Breast epithelium (tissue), 4 donors: Measurements from ENCODE around the gene NGF. TPM values are rescaled to one million over a fixed set of nuclear protein-coding genes. Genes with fewer than 3 reads are reported as not detected.

Experiments
- DNase-seq, 2 donors: peaks; one replicate each; pipeline ENCODE4 v3.0.0-alpha.2; 2019; ENCODE audit warnings: low spot score in 2 of 2
- H3K27ac ChIP-seq, 2 donors: fragments of 200-600 bp; sonication (generic) in 1 of 2; one replicate each; pipeline ENCODE4 v1.5.1; 2016 to 2019; ENCODE audit warnings: mild to moderate bottlenecking in 1 of 2
- H3K27me3 ChIP-seq, 2 donors: fragments of 200-600 bp; sonication (generic) in 1 of 2; one replicate each; pipeline versions ENCODE4 v1.5.1 to v1.6.0; 2017 to 2019; ENCODE audit warnings: control low read depth in 1 of 2, mild to moderate bottlenecking in 1 of 2
- H3K36me3 ChIP-seq: fragments of 200-600 bp; one replicate; pipeline ENCODE4 v1.5.1; 2019
- H3K4me1 ChIP-seq, 2 donors: fragments of 200-600 bp; sonication (generic); one replicate each; pipeline ENCODE4 v1.5.1; 2016 to 2019; ENCODE audit warnings: control low read depth in 1 of 2
- H3K4me3 ChIP-seq, 3 donors: fragments of 200-600 bp; sonication (generic); 1 replicate in 2 of 3; 2 replicates in 1 of 3; pipeline ENCODE4 v1.5.1; 2016 to 2019; ENCODE audit warnings: mild to moderate bottlenecking in 3 of 3, moderate library complexity in 2 of 3
- H3K9me3 ChIP-seq, 2 donors: fragments of 200-600 bp; sonication (generic) in 1 of 2; one replicate each; pipeline ENCODE4 v1.5.1; 2016 to 2019; ENCODE audit warnings: control low read depth in 1 of 2
- CTCF ChIP-seq, 3 donors: fragments of 450-650 bp; IDR thresholded peaks; one replicate each; pipeline ENCODE4 v1.5.1; 2016 to 2017; ENCODE audit warnings: antibody characterized with exemption in 3 of 3, mild to moderate bottlenecking in 3 of 3, moderate library complexity in 3 of 3
- POLR2A ChIP-seq: fragments of 450-650 bp; IDR thresholded peaks from one replicate; pipeline ENCODE4 v1.6.1; 2016; ENCODE audit warnings: antibody characterized with exemption, mild to moderate bottlenecking, moderate library complexity
- POLR2AphosphoS5 ChIP-seq, 3 donors: sonication (generic); formaldehyde crosslinking; IDR thresholded peaks; one replicate each; pipeline ENCODE4 v1.6.1; 2017; ENCODE audit warnings: antibody characterized with exemption in 3 of 3
- intact Hi-C: fragments of 100-400 bp; cut with DNase I; formaldehyde crosslinking; loops from one replicate; pipeline ENCODE4 v1.15.1; 2023; ENCODE audit warnings: low total_unique reads
- total RNA-seq, 3 donors: library from RNA; depleted of rRNA; stranded (reverse); fragments of >200 nt; gene quantifications; one replicate each; pipeline ENCODE4 v1.1.0, GENCODE V29; 2016

The NGF gene
- total RNA-seq, 3 donors from 2014 or later = 0.64 to 7.2 (median 3.4) TPM

DNA sequence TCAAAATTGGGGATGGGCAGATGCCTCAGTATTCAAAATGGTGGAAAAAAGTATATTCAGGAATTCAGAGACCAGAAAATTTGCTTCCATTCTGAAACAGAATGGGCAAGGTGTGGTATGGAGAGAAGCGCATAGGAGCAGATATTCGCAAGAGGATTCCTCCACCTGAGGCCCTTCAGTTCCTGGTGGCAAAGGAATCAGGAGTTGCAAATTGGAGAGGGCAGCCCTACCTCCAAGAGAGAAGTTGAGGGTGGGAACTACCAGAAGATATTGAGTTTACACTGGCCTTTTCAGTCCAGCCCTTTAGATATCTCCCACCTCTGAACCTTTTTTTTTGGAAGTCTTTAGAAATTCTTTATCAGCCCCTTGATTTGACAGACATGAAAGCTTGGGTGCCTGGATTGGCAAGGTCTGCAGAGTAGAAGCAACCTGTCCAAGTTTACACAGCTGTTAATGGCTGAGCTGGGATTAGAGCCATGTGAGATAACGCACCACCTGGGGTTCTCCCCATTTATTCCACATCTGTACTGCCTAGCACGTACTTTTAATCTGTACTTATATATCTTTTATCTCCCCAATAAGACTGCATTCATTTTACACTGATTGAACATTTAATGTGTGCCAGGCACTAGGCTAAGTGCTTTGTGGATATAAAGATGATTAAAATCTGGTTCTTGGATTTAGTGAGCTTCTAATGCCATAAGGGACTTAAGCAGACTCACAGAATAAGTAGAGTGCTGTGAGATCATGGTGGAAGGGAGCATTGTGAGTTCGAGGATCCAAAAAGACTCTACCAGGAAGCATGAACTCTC, 99.5 kb downstream of the NGF start:
- Histone ChIP-seq H3K9me3 (no peaks in the 10 kb centered on the region), H3K36me3 (no peaks in the 10 kb centered on the region), H3K27ac (no peak overlapping the region), H3K4me1 (no peaks in the 10 kb centered on the region), H3K4me3 (no peak overlapping the region), H3K27me3 (peaks cover 0 to 5% of the 10 kb centered on the region in 2 donors)
- intact Hi-C loops = loop anchor here (5.0 kb wide), 1 partner anchor 634 kb away; no protein-coding TSS in a partner anchor
- DNase-seq = no peak
- TF ChIP-seq POLR2A (no peak), POLR2AphosphoS5 (IDR thresholded peaks at IDR 0.05) (no peak), CTCF (IDR thresholded peaks at IDR 0.05) (no peak)

DNA sequence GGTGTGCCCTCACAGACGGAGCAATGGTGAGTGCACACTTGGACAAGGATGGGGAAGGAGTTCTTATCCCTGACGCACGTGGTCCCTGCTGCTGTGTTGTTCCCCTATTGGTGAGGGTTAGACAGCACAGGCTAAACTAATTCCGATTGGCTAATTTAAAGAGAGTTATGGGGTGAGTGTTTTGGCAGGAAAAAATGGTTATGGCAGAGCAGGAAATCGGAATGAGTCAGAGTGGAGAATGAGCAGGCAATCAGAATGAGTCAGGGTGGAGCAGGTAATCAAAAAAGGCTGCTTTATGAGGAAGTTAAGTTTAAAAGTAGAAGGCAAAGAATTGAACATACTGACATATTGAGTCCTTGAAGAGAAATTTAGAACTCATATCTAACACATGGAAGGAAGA, 100.5 kb downstream of the NGF start:
- Histone ChIP-seq H3K27me3 (peaks cover 0 to 5% of the 10 kb centered on the region in 2 donors), H3K9me3 (no peaks in the 10 kb centered on the region), H3K36me3 (no peaks in the 10 kb centered on the region), H3K4me1 (no peaks in the 10 kb centered on the region), H3K27ac (no peak overlapping the region), H3K4me3 (no peak overlapping the region)
- TF ChIP-seq POLR2AphosphoS5 (IDR thresholded peaks at IDR 0.05) (no peak), POLR2A (no peak), CTCF (IDR thresholded peaks at IDR 0.05) (no peak)
- intact Hi-C loops = loop anchor here (5.0 kb wide), 1 partner anchor 635 kb away; no protein-coding TSS in a partner anchor
- no peak for DNase-seq

DNA sequence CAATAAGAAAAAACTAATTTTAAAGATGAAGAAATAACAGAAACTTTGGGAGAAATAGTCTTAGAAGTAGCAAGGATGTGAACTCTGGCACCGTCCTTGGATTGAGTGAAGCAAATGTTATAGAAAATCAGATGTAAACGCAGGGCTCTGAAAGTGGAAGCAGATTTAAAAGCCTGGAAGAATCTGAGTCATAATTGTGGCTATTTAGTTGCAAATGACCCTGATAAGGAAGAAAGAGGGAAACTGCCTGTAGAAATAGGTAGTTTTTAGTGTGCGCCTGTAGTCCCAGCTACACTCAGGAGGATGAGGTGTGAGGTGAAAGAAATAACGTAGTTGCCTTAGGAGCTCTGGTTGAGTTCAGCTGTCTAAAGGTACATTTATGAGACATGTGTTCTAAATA, 101.0 kb downstream of the NGF start:
- no peaks in the 10 kb centered on the region for H3K36me3 ChIP-seq
- H3K4me1 ChIP-seq = no peaks in the 10 kb centered on the region
- intact Hi-C loops = loop anchor here (5.0 kb wide), 1 partner anchor 635 kb away; no protein-coding TSS in a partner anchor
- peaks cover 0 to 5% of the 10 kb centered on the region in 2 donors for H3K27me3 ChIP-seq
- DNase-seq = no peak
- H3K27ac ChIP-seq = no peak overlapping the region
- H3K4me3 ChIP-seq = no peak overlapping the region
- no peaks in the 10 kb centered on the region for H3K9me3 ChIP-seq
- TF ChIP-seq CTCF (IDR thresholded peaks at IDR 0.05) (no peak), POLR2AphosphoS5 (IDR thresholded peaks at IDR 0.05) (no peak), POLR2A (no peak)

Other genes with a start within 250 kb of the NGF start
- 1 to 10 TPM; 2.6 to 9.7 (median 3.7) TPM for gene TSPAN2, start 248.7 kb downstream of the NGF start, total RNA-seq